ENCODE results near the gene ITGA1.

- TF ChIP-seq CTCF (IDR thresholded peaks at IDR 0.05; ENCODE audit: insufficient read depth, low read length) (no peak), POLR2AphosphoS5 (IDR thresholded peaks at IDR 0.05; ENCODE audit: low read depth) (no peak)
- TF ChIP-seq, protein P1, sequence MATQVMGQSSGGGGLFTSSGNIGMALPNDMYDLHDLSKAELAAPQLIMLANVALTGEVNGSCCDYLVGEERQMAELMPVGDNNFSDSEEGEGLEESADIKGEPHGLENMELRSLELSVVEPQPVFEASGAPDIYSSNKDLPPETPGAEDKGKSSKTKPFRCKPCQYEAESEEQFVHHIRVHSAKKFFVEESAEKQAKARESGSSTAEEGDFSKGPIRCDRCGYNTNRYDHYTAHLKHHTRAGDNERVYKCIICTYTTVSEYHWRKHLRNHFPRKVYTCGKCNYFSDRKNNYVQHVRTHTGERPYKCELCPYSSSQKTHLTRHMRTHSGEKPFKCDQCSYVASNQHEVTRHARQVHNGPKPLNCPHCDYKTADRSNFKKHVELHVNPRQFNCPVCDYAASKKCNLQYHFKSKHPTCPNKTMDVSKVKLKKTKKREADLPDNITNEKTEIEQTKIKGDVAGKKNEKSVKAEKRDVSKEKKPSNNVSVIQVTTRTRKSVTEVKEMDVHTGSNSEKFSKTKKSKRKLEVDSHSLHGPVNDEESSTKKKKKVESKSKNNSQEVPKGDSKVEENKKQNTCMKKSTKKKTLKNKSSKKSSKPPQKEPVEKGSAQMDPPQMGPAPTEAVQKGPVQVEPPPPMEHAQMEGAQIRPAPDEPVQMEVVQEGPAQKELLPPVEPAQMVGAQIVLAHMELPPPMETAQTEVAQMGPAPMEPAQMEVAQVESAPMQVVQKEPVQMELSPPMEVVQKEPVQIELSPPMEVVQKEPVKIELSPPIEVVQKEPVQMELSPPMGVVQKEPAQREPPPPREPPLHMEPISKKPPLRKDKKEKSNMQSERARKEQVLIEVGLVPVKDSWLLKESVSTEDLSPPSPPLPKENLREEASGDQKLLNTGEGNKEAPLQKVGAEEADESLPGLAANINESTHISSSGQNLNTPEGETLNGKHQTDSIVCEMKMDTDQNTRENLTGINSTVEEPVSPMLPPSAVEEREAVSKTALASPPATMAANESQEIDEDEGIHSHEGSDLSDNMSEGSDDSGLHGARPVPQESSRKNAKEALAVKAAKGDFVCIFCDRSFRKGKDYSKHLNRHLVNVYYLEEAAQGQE (IDR thresholded peaks at IDR 0.05; ENCODE audit: insufficient replicate concordance, low read depth), result peak; percentile 27
These were observed 106.1 kb downstream of the ITGA1 start for GRCh38 chr5:52893863-52894262.
